NCI-H2196 treated with DMSO at 0.1 percent for 48 hours (cell line): Measurements from ENCODE around the gene TSPAN9.

Experiments
- DNase-seq: peaks from one replicate; lab custom pipeline; 2025; ENCODE audit not compliant: unreplicated experiment; lab: John Stamatoyannopoulos, UW

The TSPAN9 gene

DNA sequence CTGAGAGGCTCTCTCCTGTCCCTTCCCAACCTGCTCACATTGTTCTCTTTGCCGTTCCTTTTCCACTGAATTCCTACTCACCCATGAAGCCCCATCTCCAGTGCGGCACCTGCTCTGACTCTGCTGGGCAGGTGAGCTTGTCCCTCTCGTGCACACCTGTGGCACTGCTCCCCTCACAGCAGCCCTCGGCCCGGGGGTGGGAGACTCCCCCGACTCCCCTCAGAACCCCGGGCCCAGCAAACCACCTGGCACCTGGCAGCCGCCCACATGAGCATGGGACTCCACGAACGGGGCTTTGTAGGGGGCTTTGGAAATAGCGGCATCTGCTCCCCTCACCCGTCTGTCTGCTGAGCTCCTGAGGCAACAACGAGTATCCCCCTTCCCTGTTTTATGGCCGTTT is 251.4 kb downstream of the TSPAN9 start:
- no peak for DNase-seq

- DNase-seq, result no peak
Measured at GRCh38 chr12:3329361-3329760, 252.2 kb downstream of the TSPAN9 start.

- no peak for DNase-seq
Measured at GRCh38 chr12:3330976-3331510, 253.9 kb downstream of the TSPAN9 start.

DNA sequence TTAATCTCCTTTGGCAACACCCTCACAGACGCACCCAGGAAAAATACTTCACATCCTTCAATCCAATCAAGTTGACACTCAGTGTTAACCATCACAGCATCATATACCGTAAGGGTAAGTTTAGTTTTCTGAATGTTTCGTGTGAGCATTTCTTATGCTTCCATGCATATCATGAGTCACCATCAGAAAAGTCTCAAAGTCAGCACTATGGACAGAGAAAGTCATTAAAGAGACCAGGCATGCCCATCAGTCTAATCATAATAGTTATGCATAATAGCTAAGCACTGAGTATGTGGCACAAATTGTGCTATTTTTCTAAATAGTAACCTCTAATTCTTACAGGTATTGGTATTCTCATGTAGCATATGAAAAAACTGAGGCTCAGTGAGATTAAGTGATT is 255.0 kb downstream of the TSPAN9 start:
- no peak for DNase-seq

DNA sequence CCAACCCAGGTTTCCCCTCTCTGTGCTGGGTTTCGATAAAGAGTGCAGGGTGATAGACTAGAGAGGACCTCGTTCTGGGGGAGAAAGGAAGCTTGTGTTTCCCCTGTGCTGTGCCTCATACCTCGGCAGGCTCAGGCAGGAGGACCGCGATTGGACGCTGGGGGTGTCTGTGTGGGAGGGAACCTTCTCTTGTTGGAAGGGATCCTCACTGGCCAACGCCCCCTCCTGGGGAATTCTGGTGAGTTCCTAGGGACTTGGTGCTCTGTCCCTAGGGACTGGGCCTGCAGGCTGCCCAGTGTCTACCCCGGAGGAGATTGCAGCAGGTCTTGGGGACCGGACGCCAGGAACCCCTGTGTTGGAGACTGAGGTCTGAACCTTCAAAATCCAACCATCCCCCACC is 256.4 kb downstream of the TSPAN9 start:
- no peak for DNase-seq

DNA sequence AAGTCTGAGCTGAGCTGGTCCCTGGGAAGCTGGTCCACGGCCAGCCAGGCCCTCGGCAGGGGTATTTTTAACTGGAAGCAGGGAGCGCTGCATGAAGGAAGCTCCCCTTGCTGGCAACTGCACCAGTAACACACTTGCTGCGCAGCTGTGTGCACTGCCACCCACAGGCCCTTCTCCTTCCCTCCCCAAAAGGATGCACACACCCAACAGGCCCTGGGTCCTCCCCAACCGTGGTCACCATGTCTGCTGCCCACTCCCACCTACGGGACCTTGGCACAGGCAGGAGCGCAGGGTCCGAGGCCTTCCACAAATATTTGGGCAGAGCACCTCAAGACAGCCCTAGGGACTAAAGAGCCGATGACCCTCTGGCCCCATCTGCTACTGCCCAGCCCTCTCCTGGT is 256.8 kb downstream of the TSPAN9 start:
- no peak for DNase-seq

DNA sequence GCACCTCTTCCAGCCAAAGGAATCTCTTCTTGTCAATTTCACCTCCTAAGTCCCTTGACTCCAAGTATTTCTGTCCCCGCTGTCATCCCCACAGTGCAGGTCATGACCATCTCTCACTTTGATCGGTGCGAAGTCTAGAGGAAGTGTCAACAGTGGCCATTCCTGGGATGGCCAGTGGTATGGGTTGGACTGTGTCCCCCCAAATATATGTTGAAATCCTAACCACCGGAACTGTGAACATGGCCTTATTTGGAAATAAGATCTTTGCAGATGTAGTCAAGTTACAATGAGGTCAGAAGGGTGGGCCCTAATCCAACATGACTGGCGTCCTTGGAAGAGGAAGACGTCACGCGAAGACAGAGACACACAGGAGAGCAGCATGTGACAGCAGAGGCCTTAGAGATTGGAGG is 257.9 kb downstream of the TSPAN9 start:
- DNase-seq, result no peak
